Osteocyte (in vitro differentiated cells): Measurements from ENCODE around the gene HS3ST2. TPM values are rescaled to one million over a fixed set of nuclear protein-coding genes. Genes with fewer than 3 reads are reported as not detected.
"Not testable (repeated sequence)": the region's sequence is repeated elsewhere in the genome, so short reads cannot be mapped to it uniquely, and the experiment has no call there.

Experiments used
- DNase-seq: peaks from one replicate; pipeline ENCODE4 v3.0.0; 2021; ENCODE audit warnings: mixed read lengths; ENCODE audit not compliant: unreplicated experiment; ENCODE audit errors: extremely low spot score
- H3K27ac Mint-ChIP-seq: one replicate; pipeline ENCODE4 v1.8.0; 2021; ENCODE audit warnings: mild to moderate bottlenecking, mixed read lengths; ENCODE audit not compliant: unreplicated experiment
- H3K27me3 Mint-ChIP-seq: one replicate; pipeline ENCODE4 v1.8.0; 2021; ENCODE audit warnings: mixed read lengths; ENCODE audit not compliant: unreplicated experiment
- H3K36me3 Mint-ChIP-seq: one replicate; pipeline ENCODE4 v1.8.0; 2021; ENCODE audit warnings: mixed read lengths; ENCODE audit not compliant: unreplicated experiment
- H3K4me1 Mint-ChIP-seq: one replicate; pipeline ENCODE4 v1.8.0; 2021; ENCODE audit warnings: mixed read lengths; ENCODE audit not compliant: unreplicated experiment
- H3K4me3 Mint-ChIP-seq: one replicate; pipeline ENCODE4 v1.8.0; 2021; ENCODE audit warnings: mild to moderate bottlenecking, moderate library complexity, mixed read lengths; ENCODE audit not compliant: unreplicated experiment
- H3K9me3 Mint-ChIP-seq: one replicate; pipeline ENCODE4 v1.8.0; 2021; ENCODE audit warnings: mixed read lengths; ENCODE audit not compliant: unreplicated experiment
- total RNA-seq: library from RNA; stranded (reverse); gene quantifications from 2 replicates; pipeline ENCODE4 v1.2.1, GENCODE V29; 2021
- TF ChIP-seq, protein P1 (sequence below): fragments of 200-600 bp; sonication (generic); IDR thresholded peaks from 2 replicates; pipeline ENCODE4 v1.5.0; 2021; ENCODE audit warnings: antibody characterized with exemption, mild to moderate bottlenecking, moderate library complexity

Gene HS3ST2
- total RNA-seq, 1 donor from 2014 or later = not detected

DNA sequence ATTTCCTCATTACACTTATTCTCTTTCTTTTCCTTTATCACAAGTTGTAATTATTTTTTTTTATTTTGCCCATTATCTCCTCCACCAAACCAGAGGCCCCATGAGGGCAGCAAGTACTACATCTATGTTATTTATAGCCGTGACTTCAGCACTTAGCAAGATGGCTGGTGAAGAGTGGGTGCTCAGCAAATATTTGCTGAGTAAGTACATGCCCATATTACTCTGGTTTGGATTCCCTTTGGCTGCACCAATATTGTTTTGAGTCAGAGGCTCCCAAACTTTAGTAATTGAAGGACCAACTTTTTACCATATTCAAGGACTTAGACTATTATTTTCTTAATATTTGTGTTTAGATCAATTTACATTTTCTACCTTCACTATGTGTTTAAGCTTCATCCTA lies 83.2 kb downstream of the HS3ST2 start:
- no peaks in the 10 kb centered on the region for H3K36me3 Mint-ChIP-seq
- H3K27me3 Mint-ChIP-seq = peaks cover 2% of the 10 kb centered on the region
- TF ChIP-seq, protein P1, sequence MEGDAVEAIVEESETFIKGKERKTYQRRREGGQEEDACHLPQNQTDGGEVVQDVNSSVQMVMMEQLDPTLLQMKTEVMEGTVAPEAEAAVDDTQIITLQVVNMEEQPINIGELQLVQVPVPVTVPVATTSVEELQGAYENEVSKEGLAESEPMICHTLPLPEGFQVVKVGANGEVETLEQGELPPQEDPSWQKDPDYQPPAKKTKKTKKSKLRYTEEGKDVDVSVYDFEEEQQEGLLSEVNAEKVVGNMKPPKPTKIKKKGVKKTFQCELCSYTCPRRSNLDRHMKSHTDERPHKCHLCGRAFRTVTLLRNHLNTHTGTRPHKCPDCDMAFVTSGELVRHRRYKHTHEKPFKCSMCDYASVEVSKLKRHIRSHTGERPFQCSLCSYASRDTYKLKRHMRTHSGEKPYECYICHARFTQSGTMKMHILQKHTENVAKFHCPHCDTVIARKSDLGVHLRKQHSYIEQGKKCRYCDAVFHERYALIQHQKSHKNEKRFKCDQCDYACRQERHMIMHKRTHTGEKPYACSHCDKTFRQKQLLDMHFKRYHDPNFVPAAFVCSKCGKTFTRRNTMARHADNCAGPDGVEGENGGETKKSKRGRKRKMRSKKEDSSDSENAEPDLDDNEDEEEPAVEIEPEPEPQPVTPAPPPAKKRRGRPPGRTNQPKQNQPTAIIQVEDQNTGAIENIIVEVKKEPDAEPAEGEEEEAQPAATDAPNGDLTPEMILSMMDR = no peak

DNA sequence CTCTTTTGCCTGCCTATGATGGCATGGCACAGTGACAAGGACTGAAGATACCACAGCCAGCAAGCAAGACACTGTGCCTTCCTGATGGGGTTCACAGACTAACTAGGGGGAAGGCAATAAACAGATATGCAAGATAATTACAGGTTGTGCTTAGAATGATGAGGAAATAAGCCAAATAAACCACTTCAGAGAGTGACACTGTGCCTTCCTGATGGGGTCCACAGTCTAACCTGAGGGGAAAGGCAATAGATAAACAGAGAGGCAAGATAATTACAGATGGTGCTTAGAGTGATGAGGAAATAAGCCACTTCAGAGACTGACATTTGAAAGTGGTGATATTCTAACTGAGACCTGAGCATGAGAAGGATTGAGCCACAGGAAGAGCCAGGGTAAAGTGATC lies 84.2 kb downstream of the HS3ST2 start:
- Mint-ChIP-seq H3K4me3 (no peak overlapping the region), H3K9me3 (no peaks in the 10 kb centered on the region), H3K36me3 (no peaks in the 10 kb centered on the region), H3K27ac (no peak overlapping the region), H3K4me1 (no peaks in the 10 kb centered on the region), H3K27me3 (peaks cover 2% of the 10 kb centered on the region)
- DNase-seq = no peak
- TF ChIP-seq, protein P1 = no peak

More for the DNA sequence above, 83.2 kb downstream of the HS3ST2 start:
- DNase-seq = no peak
- Mint-ChIP-seq H3K27ac (no peak overlapping the region), H3K4me1 (no peaks in the 10 kb centered on the region), H3K9me3 (no peaks in the 10 kb centered on the region), H3K4me3 (no peak overlapping the region)

DNA sequence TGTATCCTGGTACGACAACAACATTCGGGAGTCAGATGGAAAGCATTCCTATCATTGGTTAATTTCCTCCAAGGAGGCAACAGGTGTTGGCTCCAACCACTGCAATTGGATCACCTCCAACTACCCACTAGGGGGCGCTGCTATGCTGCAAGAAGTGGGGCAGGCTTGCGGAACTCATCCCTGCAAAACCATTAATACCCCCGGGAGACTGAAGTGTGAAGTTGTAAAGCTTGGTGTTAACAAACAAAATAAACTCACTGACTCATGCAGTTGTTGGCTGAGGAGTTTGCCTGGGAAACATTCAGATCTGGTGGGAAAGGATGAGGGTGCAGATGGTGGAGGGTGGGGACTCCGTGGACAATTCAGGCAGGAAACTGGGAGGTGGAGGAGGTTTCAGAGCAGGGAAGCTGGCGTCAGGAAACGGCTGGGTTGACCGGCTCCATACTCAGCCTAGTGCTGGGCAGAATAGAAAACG lies 84.9 kb downstream of the HS3ST2 start:
- peak; percentile 88 for DNase-seq
- Mint-ChIP-seq H3K9me3 (no peaks in the 10 kb centered on the region), H3K4me3 (no peak overlapping the region), H3K27me3 (peaks cover 2% of the 10 kb centered on the region), H3K4me1 (no peaks in the 10 kb centered on the region), H3K27ac (no peak overlapping the region), H3K36me3 (no peaks in the 10 kb centered on the region)
- TF ChIP-seq, protein P1 = peak; percentile 75

DNA sequence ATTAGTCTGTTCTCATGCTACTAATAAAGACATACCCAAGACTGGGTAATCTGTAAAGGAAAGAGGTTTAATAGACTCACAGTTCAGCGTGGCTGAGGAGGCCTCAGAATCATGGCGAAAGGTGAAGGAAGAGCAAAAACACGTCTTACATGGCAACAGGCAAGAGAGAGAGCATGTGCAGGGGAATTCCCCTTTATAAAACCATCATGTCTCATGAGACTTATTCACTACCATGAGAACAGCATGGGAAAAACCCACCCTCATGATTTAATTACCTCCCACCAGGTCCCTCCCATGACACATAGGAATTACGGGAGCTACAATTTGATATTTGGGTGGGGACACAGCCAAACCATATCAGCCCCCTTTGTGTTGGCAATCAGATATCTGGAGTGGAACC lies 85.6 kb downstream of the HS3ST2 start:
- H3K4me1 Mint-ChIP-seq, H3K36me3 Mint-ChIP-seq, H3K27me3 Mint-ChIP-seq, H3K9me3 Mint-ChIP-seq, H3K4me3 Mint-ChIP-seq, DNase-seq, H3K27ac Mint-ChIP-seq: not testable (repeated sequence)

DNA sequence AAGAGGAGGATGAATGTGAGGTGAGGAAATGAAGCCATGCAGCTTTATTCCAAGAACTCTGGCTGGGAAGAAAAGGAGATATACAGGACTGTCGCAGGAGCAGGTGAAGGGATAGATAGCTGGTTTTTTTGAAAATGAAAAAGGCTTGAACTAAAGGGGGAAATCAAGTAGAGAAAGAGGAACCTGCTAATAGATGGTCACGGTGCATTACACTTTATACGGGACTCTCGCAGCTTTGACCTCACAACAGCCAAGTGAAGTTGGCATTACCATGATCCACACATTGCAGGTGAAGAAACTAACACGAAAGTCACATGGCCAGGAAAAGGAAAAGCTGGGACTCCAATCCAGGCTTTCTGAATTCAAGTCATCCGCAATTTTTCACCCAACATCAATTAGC lies 86.9 kb downstream of the HS3ST2 start:
- H3K27me3 Mint-ChIP-seq = peaks cover 2% of the 10 kb centered on the region
- no peaks in the 10 kb centered on the region for H3K4me1 Mint-ChIP-seq
- H3K4me3 Mint-ChIP-seq = no peak overlapping the region
- no peaks in the 10 kb centered on the region for H3K9me3 Mint-ChIP-seq
- H3K36me3 Mint-ChIP-seq = no peaks in the 10 kb centered on the region
- no peak overlapping the region for H3K27ac Mint-ChIP-seq
- TF ChIP-seq, protein P1 = no peak
- no peak for DNase-seq

DNA sequence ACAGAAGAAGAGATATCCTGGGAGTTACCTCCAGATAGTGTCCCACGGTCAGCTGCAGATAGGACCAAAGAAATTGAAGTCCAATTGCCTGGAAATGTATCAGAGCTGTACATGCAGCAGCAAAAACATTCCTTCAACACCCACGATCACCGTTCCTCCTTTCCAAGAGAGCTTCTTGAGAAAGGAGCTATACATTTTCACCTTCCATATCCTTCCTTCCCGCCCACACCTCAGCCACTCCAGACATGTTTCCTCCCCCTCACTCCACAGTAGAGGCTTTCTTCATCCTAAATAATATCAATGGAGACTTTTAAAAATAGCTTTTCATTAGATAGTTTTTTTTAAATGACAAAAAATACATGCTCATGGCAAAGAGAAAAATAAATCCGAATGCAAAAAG lies 87.6 kb downstream of the HS3ST2 start:
- TF ChIP-seq, protein P1 = no peak
- peaks cover 2% of the 10 kb centered on the region for H3K27me3 Mint-ChIP-seq
- no peaks in the 10 kb centered on the region for H3K4me1 Mint-ChIP-seq
- no peaks in the 10 kb centered on the region for H3K36me3 Mint-ChIP-seq
- no peak for DNase-seq
- H3K4me3 Mint-ChIP-seq = no peak overlapping the region
- H3K9me3 Mint-ChIP-seq = no peaks in the 10 kb centered on the region
- H3K27ac Mint-ChIP-seq = no peak overlapping the region
